ENCODE measurements around the gene BNC2.

DNA sequence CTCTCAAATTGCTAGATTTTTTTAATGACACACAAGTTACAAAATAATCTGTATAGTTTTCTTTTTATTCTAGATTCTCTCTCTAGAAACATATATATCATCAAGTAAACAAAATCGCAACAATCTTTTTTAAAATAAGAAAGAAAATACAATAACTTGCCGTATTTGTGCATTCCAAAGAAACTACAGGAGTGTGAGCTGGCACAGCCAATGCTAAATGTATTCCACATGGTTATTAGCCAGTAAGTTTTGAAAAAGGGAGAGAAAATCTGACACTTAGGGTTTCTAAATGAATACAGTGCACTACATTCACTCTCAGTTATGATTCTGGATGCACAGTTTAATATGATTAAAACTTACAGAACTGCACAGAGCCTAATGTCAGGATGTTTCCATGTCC lies 117.9 kb downstream of the BNC2 start:
- TF ChIP-seq, protein P1, sequence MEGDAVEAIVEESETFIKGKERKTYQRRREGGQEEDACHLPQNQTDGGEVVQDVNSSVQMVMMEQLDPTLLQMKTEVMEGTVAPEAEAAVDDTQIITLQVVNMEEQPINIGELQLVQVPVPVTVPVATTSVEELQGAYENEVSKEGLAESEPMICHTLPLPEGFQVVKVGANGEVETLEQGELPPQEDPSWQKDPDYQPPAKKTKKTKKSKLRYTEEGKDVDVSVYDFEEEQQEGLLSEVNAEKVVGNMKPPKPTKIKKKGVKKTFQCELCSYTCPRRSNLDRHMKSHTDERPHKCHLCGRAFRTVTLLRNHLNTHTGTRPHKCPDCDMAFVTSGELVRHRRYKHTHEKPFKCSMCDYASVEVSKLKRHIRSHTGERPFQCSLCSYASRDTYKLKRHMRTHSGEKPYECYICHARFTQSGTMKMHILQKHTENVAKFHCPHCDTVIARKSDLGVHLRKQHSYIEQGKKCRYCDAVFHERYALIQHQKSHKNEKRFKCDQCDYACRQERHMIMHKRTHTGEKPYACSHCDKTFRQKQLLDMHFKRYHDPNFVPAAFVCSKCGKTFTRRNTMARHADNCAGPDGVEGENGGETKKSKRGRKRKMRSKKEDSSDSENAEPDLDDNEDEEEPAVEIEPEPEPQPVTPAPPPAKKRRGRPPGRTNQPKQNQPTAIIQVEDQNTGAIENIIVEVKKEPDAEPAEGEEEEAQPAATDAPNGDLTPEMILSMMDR (conservative IDR thresholded peaks at IDR 0.05; ENCODE audit: low read depth, low read length), result no peak
- no peak for TF ChIP-seq EZH2 (IDR thresholded peaks at IDR 0.05; ENCODE audit: low read length, unreplicated experiment)
